GM21423 (cell line): Measurements from ENCODE around the gene CBX1.
"Not testable (repeated sequence)": the region's sequence is repeated elsewhere in the genome, so short reads cannot be mapped to it uniquely, and the experiment has no call there.

Source experiments
- ATAC-seq: cut with Tn5 transposase; IDR thresholded peaks from one replicate; pipeline ENCODE4 v1.9.1; 2021; ENCODE audit warnings: mild to moderate bottlenecking, moderate library complexity; ENCODE audit not compliant: unreplicated experiment

Gene CBX1

GRCh38 chr17:48074322-48075081 is 26.8 kb downstream of the CBX1 start:
- ATAC-seq: no peak

GRCh38 chr17:48073566-48074094 is 27.6 kb downstream of the CBX1 start:
- not testable (repeated sequence) for ATAC-seq

GRCh38 chr17:48072811-48073210 is 28.5 kb downstream of the CBX1 start:
- ATAC-seq: not testable (repeated sequence)

GRCh38 chr17:48071654-48072053 is 29.6 kb downstream of the CBX1 start:
- no peak for ATAC-seq

GRCh38 chr17:48070195-48070594 is 31.1 kb downstream of the CBX1 start:
- ATAC-seq: no peak

GRCh38 chr17:48068491-48068961 is 32.8 kb downstream of the CBX1 start:
- ATAC-seq: no peak

GRCh38 chr17:48067808-48068207 is 33.5 kb downstream of the CBX1 start:
- not testable (repeated sequence) for ATAC-seq

GRCh38 chr17:48067245-48067644 is 34.0 kb downstream of the CBX1 start:
- no peak for ATAC-seq

- no peak for ATAC-seq
These were observed 34.6 kb downstream of the CBX1 start for GRCh38 chr17:48066656-48067055.

- no peak for ATAC-seq
These were observed 35.1 kb downstream of the CBX1 start for GRCh38 chr17:48066192-48066591.

GRCh38 chr17:48064638-48065037 is 36.6 kb downstream of the CBX1 start:
- no peak for ATAC-seq

GRCh38 chr17:48062273-48062672 is 39.0 kb downstream of the CBX1 start:
- ATAC-seq: no peak

- no peak for ATAC-seq
These were observed 41.0 kb downstream of the CBX1 start for GRCh38 chr17:48060249-48060648.

GRCh38 chr17:48059125-48059668 is 42.1 kb downstream of the CBX1 start:
- no peak for ATAC-seq

GRCh38 chr17:48058393-48059124 is 42.7 kb downstream of the CBX1 start:
- no peak for ATAC-seq

- no peak for ATAC-seq
These were observed 43.7 kb downstream of the CBX1 start for GRCh38 chr17:48057626-48058025.

GRCh38 chr17:48056879-48057278 is 44.4 kb downstream of the CBX1 start:
- no peak for ATAC-seq

- ATAC-seq: no peak
These were observed 45.0 kb downstream of the CBX1 start for GRCh38 chr17:48056246-48056745.

GRCh38 chr17:48055531-48056245 is 45.6 kb downstream of the CBX1 start:
- no peak for ATAC-seq

- ATAC-seq: no peak
These were observed 46.8 kb downstream of the CBX1 start for GRCh38 chr17:48054238-48055185.
